Colonic mucosa (tissue), 4 donors: ENCODE data around the gene RYR3. TPM values are rescaled to one million over a fixed set of nuclear protein-coding genes. Genes with fewer than 3 reads are reported as not detected.

Source experiments
- DNase-seq: peaks from one replicate; pipeline ENCODE4 v3.0.0-alpha.2; 2020
- H3K27ac ChIP-seq: fragments of 200-600 bp; one replicate; pipeline ENCODE4 v1.8.0; 2021
- H3K27me3 ChIP-seq: fragments of 200-600 bp; one replicate; pipeline ENCODE4 v1.8.0; 2021
- H3K36me3 ChIP-seq: fragments of 200-600 bp; one replicate; pipeline ENCODE4 v1.8.0; 2021
- H3K4me1 ChIP-seq: fragments of 200-600 bp; one replicate; pipeline ENCODE4 v1.8.0; 2021; ENCODE audit warnings: mild to moderate bottlenecking
- H3K4me3 ChIP-seq: fragments of 200-600 bp; one replicate; pipeline ENCODE4 v1.8.0; 2021
- H3K9ac ChIP-seq, 2 donors: one replicate each; pipeline ENCODE4 v1.7.0; 2013; ENCODE audit warnings: control low read depth in 2 of 2, low read depth in 2 of 2, low read length in 2 of 2
- H3K9me3 ChIP-seq: fragments of 200-600 bp; one replicate; pipeline ENCODE4 v1.8.0; 2021
- intact Hi-C: fragments of 100-400 bp; cut with DNase I; formaldehyde crosslinking; loops from one replicate; pipeline ENCODE4 v1.14.1; 2022
- total RNA-seq, 2 donors: library from RNA; stranded (reverse); fragmentation: NEBNext Ultra II Directional in 1 of 2; extraction: Animal tissue kit (Norgen Biotek cat#: 25700) in 1 of 2; gene quantifications; one replicate each; pipeline ENCODE4 v1.2.1, GENCODE V29; 2021
- TF ChIP-seq, protein P1 (sequence below): fragments of 200-600 bp; IDR thresholded peaks from one replicate; pipeline ENCODE4 v1.8.0; 2022; ENCODE audit warnings: antibody characterized with exemption, mild to moderate bottlenecking
- donor health status: healthy.
- donor health status: DM: no; HTN: no; CAD: no.
- donor health status: DM: no; HTN: no; CAD: no.

Gene RYR3
- total RNA-seq, 2 donors from 2014 or later, result 0.17 to 1.1 TPM

GRCh38 chr15:33448151-33448550 is 137.4 kb downstream of the RYR3 start:
- Histone ChIP-seq H3K9ac (no peak overlapping the region), H3K4me1 (no peaks in the 10 kb centered on the region), H3K9me3 (no peaks in the 10 kb centered on the region), H3K4me3 (no peak overlapping the region), H3K27me3 (no peaks in the 10 kb centered on the region), H3K36me3 (no peaks in the 10 kb centered on the region), H3K27ac (no peak overlapping the region)
- TF ChIP-seq, protein P1, sequence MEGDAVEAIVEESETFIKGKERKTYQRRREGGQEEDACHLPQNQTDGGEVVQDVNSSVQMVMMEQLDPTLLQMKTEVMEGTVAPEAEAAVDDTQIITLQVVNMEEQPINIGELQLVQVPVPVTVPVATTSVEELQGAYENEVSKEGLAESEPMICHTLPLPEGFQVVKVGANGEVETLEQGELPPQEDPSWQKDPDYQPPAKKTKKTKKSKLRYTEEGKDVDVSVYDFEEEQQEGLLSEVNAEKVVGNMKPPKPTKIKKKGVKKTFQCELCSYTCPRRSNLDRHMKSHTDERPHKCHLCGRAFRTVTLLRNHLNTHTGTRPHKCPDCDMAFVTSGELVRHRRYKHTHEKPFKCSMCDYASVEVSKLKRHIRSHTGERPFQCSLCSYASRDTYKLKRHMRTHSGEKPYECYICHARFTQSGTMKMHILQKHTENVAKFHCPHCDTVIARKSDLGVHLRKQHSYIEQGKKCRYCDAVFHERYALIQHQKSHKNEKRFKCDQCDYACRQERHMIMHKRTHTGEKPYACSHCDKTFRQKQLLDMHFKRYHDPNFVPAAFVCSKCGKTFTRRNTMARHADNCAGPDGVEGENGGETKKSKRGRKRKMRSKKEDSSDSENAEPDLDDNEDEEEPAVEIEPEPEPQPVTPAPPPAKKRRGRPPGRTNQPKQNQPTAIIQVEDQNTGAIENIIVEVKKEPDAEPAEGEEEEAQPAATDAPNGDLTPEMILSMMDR, result no peak
- intact Hi-C loops, result no loop called here
- DNase-seq, result no peak

DNA sequence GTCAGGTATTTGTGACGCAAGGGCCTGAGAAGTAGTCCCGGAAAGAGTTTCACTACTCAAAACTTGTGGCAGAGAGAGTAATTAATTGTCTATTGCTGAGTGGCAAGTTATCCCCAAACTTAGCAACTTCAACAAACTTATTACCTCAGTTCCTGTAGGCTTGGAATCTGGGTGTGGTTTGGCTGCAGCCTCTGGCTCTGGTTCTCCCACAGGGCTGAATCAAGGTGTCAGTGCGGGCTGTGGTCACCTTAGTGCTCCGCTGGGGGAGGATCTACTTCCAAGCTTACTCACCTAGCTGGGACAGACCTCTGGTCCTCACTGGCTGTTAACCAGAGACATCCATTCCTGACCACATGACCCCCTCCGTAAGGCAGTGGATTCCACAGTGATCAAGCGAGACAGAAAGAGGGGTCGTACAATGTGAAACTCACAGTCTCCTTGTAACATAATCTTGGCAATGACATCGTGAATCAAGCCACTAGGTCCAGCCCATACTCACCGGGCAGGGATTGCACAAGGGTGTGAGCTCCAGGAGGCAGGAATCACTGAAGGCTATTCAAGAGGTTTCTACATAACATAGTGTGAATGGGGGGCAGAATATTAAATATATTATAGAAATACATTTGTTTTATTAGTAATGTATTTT is 138.3 kb downstream of the RYR3 start:
- Histone ChIP-seq H3K9me3 (no peaks in the 10 kb centered on the region), H3K4me1 (no peaks in the 10 kb centered on the region), H3K27me3 (no peaks in the 10 kb centered on the region), H3K4me3 (no peak overlapping the region), H3K9ac (no peak overlapping the region), H3K27ac (no peak overlapping the region), H3K36me3 (no peaks in the 10 kb centered on the region)
- intact Hi-C loops, result no loop called here
- no peak for DNase-seq
- TF ChIP-seq, protein P1, result no peak

DNA sequence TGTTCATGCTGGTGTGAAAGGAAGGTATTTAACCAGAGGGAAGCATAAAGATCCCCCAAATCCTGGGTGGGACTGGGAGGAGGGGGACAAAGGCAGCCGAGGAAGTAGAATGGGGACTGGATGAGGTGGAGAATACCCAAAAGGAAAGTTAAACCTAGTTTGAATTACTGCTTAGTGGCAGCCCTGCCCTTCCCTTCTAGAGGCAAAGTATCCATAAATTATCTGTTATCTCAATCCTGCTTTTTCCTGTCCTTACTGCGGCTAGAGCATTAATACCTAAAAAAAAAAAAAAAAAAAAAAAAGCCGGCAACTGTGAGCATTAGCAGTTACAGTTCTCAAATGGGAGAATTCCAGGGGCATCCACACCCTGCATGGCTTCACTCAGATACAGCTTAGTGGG is 139.0 kb downstream of the RYR3 start:
- TF ChIP-seq, protein P1, result no peak
- intact Hi-C loops, result no loop called here

DNA sequence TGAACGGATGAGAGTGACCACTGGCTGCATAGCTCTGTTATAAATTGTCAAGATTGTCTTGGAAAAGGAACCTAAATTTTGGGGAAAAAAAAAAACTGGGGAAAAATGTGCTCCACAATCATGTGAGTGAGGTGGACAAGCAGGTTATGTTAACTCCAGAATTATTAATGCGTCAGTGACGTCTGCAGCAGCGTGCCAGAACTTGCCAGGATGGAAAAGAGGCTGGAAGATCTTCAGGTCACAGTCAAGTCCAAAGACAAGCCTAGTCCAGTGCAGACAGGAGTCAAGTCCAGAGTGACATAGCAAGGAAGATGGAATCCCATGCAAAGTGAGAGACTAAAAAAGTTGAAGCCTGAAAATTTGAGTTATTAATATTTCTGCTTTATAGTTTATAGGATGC is 140.6 kb downstream of the RYR3 start:
- DNase-seq, result no peak
- no peak overlapping the region for H3K9ac ChIP-seq
- no peak overlapping the region for H3K27ac ChIP-seq
- H3K9me3 ChIP-seq, result no peaks in the 10 kb centered on the region
- intact Hi-C loops, result no loop called here
- H3K4me3 ChIP-seq, result no peak overlapping the region
- H3K36me3 ChIP-seq, result no peaks in the 10 kb centered on the region
- TF ChIP-seq, protein P1, result no peak
- no peaks in the 10 kb centered on the region for H3K27me3 ChIP-seq
- no peaks in the 10 kb centered on the region for H3K4me1 ChIP-seq

More for the DNA sequence above, 139.0 kb downstream of the RYR3 start:
- no peak for DNase-seq
- no peak overlapping the region for H3K4me3 ChIP-seq
- no peak overlapping the region for H3K27ac ChIP-seq
- no peak overlapping the region for H3K9ac ChIP-seq
- H3K9me3 ChIP-seq, result no peaks in the 10 kb centered on the region
- H3K4me1 ChIP-seq, result no peaks in the 10 kb centered on the region
- H3K36me3 ChIP-seq, result no peaks in the 10 kb centered on the region
- H3K27me3 ChIP-seq, result no peaks in the 10 kb centered on the region

- Histone ChIP-seq H3K4me1 (no peaks in the 10 kb centered on the region), H3K9me3 (no peaks in the 10 kb centered on the region), H3K9ac (no peak overlapping the region), H3K36me3 (no peaks in the 10 kb centered on the region), H3K4me3 (no peak overlapping the region), H3K27ac (no peak overlapping the region), H3K27me3 (no peaks in the 10 kb centered on the region)
- TF ChIP-seq, protein P1, result no peak
- no peak for DNase-seq
- intact Hi-C loops, result no loop called here
Measured at GRCh38 chr15:33453761-33454160, 143.0 kb downstream of the RYR3 start.
